K562 (cell line): Measurements from ENCODE around the gene RAB21. TPM values are rescaled to one million over a fixed set of nuclear protein-coding genes. Genes with fewer than 3 reads are reported as not detected.

ENCODE experiments used
- ARID3B ChIP-seq: fragments of 250-450 bp; sonication (Bioruptor Pico); IDR thresholded peaks from 2 replicates; pipeline ENCODE4 v1.4.0; 2020; ENCODE audit warnings: borderline replicate concordance
- BMI1 ChIP-seq: fragments of 150-350 bp; IDR thresholded peaks from 2 replicates; pipeline ENCODE4 v1.6.1; 2014; ENCODE audit warnings: low read length
- POLR2AphosphoS5 ChIP-seq: IDR thresholded peaks from 2 replicates; pipeline ENCODE4 v1.6.1; 2011; ENCODE audit warnings: mild to moderate bottlenecking, low read depth, low read length, moderate library complexity; ENCODE audit not compliant: control insufficient read depth, insufficient read depth
- PYGO2 ChIP-seq: fragments of 450-650 bp; IDR thresholded peaks from 2 replicates; pipeline ENCODE4 v1.6.1; 2016; ENCODE audit warnings: mild to moderate bottlenecking, missing genetic modification characterization, moderate library complexity, missing compliant biosample characterization
- RBBP5 ChIP-seq: fragments of 200-600 bp; sonication (generic); IDR thresholded peaks from 2 replicates; pipeline ENCODE4 v1.6.1; 2012; ENCODE audit warnings: borderline replicate concordance, mild to moderate bottlenecking, low read length, control low read depth, inconsistent platforms; ENCODE audit not compliant: insufficient read depth, poor library complexity, severe bottlenecking
- SMAD3 ChIP-seq: fragments of 450-650 bp; formaldehyde crosslinking; conservative IDR thresholded peaks from 2 replicates; pipeline ENCODE4 v1.4.0; 2020; ENCODE audit warnings: mild to moderate bottlenecking
- TCF7 ChIP-seq: sonication (generic); IDR thresholded peaks from 2 replicates; pipeline ENCODE4 v1.6.1; 2016; ENCODE audit warnings: antibody characterized with exemption, borderline replicate concordance
- ZNF124 ChIP-seq: sonication (generic); formaldehyde crosslinking; IDR thresholded peaks from 2 replicates; pipeline ENCODE4 v1.8.1; 2022; ENCODE audit warnings: missing genetic modification reagents
- ZNF224 ChIP-seq: sonication (generic); formaldehyde crosslinking; IDR thresholded peaks from 2 replicates; pipeline ENCODE4 v1.8.0; 2022; ENCODE audit warnings: mild to moderate bottlenecking, missing genetic modification reagents
- ZNF232 ChIP-seq: sonication (generic); formaldehyde crosslinking; IDR thresholded peaks from 2 replicates; pipeline ENCODE4 v1.8.0; 2022; ENCODE audit warnings: mild to moderate bottlenecking, missing genetic modification reagents
- ZNF384 ChIP-seq: IDR thresholded peaks from 2 replicates; pipeline ENCODE4 v1.6.1; 2012; ENCODE audit warnings: low read depth, low read length, improper control_type of control experiment
- ZNF780A ChIP-seq: fragments of 250-450 bp; sonication (Bioruptor Pico); IDR thresholded peaks from 2 replicates; pipeline ENCODE4 v1.5.0; 2021; ENCODE audit warnings: mild to moderate bottlenecking
- polyA plus RNA-seq, 8 experiments: library from polyadenylated mRNA; depleted of rRNA in 4 of 8; stranded (reverse) in 5 of 8; unstranded in 3 of 8; fragments of >200 nt; fragmentation: Nextera tagmentation in 2 of 8; fragmentation: Illumina TruSeq in 1 of 8; extraction: Ambion mirVana in 2 of 8; extraction: Trizol in 1 of 8; gene quantifications; 2 replicates each; pipeline versions ENCODE4 v1.2.1 to v1.2.3, GENCODE V29; 2011 to 2014; ENCODE audit warnings: inconsistent platforms in 1 of 8, missing spikeins in 1 of 8
- total RNA-seq, 7 experiments: library from RNA; depleted of rRNA in 6 of 7; stranded (reverse); fragments of >200 nt in 6 of 7; fragmentation: Illumina TruSeq in 2 of 7; extraction: Trizol in 2 of 7; gene quantifications; 2 replicates each; pipeline versions ENCODE4 v1.2.1 to v1.2.3, GENCODE V29; 2011 to 2021; ENCODE audit warnings: low replicate concordance in 1 of 7
- TF ChIP-seq, protein P1 (sequence below): fragments of 450-650 bp; IDR thresholded peaks from 2 replicates; pipeline ENCODE4 v1.6.1; 2018; ENCODE audit not compliant: partially characterized antibody
- TF ChIP-seq, protein P2 (sequence below): fragments of 250-450 bp; sonication (Bioruptor Pico); IDR thresholded peaks from 2 replicates; pipeline ENCODE4 v1.8.0; 2022; ENCODE audit warnings: inconsistent platforms, mild to moderate bottlenecking, moderate library complexity, borderline replicate concordance

The RAB21 gene
- total and polyA plus RNA-seq, 9 of the 15 experiments (the other 6 are each of a cell fraction or from before 2014, with no cell fraction given), result 5.3 to 45.6 (median 19.6) TPM

DNA sequence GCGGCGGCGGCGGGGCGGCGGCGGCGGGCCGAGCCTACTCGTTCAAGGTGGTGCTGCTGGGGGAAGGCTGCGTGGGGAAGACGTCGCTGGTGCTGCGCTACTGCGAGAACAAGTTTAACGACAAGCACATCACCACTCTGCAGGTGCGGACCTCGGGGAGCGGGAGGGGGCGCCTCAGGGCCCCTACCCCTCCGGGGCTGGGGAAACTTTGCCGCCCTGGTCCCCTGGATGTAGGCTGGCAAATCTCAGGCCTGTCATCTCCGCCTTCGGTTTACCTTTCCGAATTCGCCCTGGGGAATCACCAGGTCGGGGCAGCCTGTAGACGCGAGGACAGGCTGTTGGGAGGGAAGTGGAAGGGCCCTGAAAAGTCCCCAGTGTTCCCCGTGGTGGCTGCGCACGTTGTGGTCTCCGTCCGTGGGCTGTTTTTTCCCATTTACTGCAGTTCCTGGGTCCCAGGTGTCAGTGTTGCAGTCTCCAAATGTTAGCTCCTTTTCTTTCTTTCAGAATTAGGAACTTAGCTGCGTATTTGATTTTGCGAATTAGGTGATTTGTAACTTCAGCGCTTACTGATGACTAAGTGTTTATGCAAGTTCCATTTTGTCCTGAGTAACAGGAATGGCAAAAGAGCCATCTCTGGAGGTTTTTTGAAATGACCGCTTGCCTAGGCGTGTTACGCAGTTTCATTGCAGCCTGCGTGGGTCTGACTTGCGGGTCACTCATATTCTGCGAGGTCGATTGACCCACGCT lies 656 bp downstream of the RAB21 start (continued):
- TF ChIP-seq, protein P1, sequence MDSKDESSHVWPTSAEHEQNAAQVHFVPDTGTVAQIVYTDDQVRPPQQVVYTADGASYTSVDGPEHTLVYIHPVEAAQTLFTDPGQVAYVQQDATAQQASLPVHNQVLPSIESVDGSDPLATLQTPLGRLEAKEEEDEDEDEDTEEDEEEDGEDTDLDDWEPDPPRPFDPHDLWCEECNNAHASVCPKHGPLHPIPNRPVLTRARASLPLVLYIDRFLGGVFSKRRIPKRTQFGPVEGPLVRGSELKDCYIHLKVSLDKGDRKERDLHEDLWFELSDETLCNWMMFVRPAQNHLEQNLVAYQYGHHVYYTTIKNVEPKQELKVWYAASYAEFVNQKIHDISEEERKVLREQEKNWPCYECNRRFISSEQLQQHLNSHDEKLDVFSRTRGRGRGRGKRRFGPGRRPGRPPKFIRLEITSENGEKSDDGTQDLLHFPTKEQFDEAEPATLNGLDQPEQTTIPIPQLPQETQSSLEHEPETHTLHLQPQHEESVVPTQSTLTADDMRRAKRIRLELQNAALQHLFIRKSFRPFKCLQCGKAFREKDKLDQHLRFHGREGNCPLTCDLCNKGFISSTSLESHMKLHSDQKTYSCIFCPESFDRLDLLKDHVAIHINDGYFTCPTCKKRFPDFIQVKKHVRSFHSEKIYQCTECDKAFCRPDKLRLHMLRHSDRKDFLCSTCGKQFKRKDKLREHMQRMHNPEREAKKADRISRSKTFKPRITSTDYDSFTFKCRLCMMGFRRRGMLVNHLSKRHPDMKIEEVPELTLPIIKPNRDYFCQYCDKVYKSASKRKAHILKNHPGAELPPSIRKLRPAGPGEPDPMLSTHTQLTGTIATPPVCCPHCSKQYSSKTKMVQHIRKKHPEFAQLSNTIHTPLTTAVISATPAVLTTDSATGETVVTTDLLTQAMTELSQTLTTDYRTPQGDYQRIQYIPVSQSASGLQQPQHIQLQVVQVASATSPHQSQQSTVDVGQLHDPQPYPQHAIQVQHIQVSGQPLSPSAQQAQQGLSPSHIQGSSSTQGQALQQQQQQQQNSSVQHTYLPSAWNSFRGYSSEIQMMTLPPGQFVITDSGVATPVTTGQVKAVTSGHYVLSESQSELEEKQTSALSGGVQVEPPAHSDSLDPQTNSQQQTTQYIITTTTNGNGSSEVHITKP, result no peak
- no peak for TF ChIP-seq ARID3B (CRISPR knock-in tag)
- no peak for TF ChIP-seq ZNF224 (CRISPR knock-in tag)
- no peak for TF ChIP-seq ZNF384
- no peak for TF ChIP-seq SMAD3 (CRISPR knock-in tag)
- TF ChIP-seq BMI1, result no peak
- TF ChIP-seq ZNF780A, result no peak
- TF ChIP-seq, protein P2, sequence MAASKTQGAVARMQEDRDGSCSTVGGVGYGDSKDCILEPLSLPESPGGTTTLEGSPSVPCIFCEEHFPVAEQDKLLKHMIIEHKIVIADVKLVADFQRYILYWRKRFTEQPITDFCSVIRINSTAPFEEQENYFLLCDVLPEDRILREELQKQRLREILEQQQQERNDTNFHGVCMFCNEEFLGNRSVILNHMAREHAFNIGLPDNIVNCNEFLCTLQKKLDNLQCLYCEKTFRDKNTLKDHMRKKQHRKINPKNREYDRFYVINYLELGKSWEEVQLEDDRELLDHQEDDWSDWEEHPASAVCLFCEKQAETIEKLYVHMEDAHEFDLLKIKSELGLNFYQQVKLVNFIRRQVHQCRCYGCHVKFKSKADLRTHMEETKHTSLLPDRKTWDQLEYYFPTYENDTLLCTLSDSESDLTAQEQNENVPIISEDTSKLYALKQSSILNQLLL (CRISPR knock-in tag), result no peak
- TF ChIP-seq PYGO2 (tag), result no peak
- no peak for TF ChIP-seq POLR2AphosphoS5
- TF ChIP-seq ZNF232 (CRISPR knock-in tag), result no peak
- no peak for TF ChIP-seq TCF7
- TF ChIP-seq ZNF124 (CRISPR knock-in tag), result no peak
- TF ChIP-seq RBBP5, result peak; percentile 81
